Glutamatergic neuron (in vitro differentiated cells): ENCODE measurements around the gene DLX2. TPM values are rescaled to one million over a fixed set of nuclear protein-coding genes. Genes with fewer than 3 reads are reported as not detected.
A peak's percentile ranks its signal among the peaks of the same experiment; 100 is the strongest.

Experiments
- DNase-seq: peaks from one replicate; pipeline ENCODE4 v3.0.0; 2022
- H3K27ac Mint-ChIP-seq: one replicate; pipeline ENCODE4 v1.8.0; 2020; ENCODE audit warnings: mild to moderate bottlenecking, mixed read lengths, inconsistent platforms; ENCODE audit not compliant: unreplicated experiment
- H3K27me3 Mint-ChIP-seq: one replicate; pipeline ENCODE4 v1.8.0; 2020; ENCODE audit warnings: mild to moderate bottlenecking, moderate library complexity, mixed read lengths, inconsistent platforms; ENCODE audit not compliant: unreplicated experiment
- H3K36me3 Mint-ChIP-seq: one replicate; pipeline ENCODE4 v1.8.0; 2020; ENCODE audit warnings: mild to moderate bottlenecking, mixed read lengths, inconsistent platforms; ENCODE audit not compliant: unreplicated experiment
- H3K4me1 Mint-ChIP-seq: one replicate; pipeline ENCODE4 v1.8.0; 2020; ENCODE audit warnings: mild to moderate bottlenecking, low read depth, mixed read lengths, inconsistent platforms; ENCODE audit not compliant: unreplicated experiment
- H3K4me3 Mint-ChIP-seq: one replicate; pipeline ENCODE4 v1.8.0; 2020; ENCODE audit warnings: mild to moderate bottlenecking, mixed read lengths, inconsistent platforms; ENCODE audit not compliant: unreplicated experiment
- H3K9me3 Mint-ChIP-seq: one replicate; pipeline ENCODE4 v1.8.0; 2020; ENCODE audit warnings: mild to moderate bottlenecking, moderate library complexity, mixed read lengths, inconsistent platforms; ENCODE audit not compliant: unreplicated experiment
- total RNA-seq: library from RNA; stranded (reverse); fragmentation: NEBNext Ultra II Directional; extraction: Animal tissue kit (Norgen Biotek cat#: 25700); gene quantifications from one replicate; pipeline ENCODE4 v1.2.1, GENCODE V29; 2021; ENCODE audit not compliant: unreplicated experiment
- TF ChIP-seq, protein P1 (sequence below): fragments of 200-600 bp; sonication (generic); IDR thresholded peaks from one replicate; pipeline ENCODE4 v1.5.0; 2021; ENCODE audit not compliant: partially characterized antibody, unreplicated experiment

Gene DLX2
- total RNA-seq, 1 donor from 2014 or later = 1.4 TPM

DNA sequence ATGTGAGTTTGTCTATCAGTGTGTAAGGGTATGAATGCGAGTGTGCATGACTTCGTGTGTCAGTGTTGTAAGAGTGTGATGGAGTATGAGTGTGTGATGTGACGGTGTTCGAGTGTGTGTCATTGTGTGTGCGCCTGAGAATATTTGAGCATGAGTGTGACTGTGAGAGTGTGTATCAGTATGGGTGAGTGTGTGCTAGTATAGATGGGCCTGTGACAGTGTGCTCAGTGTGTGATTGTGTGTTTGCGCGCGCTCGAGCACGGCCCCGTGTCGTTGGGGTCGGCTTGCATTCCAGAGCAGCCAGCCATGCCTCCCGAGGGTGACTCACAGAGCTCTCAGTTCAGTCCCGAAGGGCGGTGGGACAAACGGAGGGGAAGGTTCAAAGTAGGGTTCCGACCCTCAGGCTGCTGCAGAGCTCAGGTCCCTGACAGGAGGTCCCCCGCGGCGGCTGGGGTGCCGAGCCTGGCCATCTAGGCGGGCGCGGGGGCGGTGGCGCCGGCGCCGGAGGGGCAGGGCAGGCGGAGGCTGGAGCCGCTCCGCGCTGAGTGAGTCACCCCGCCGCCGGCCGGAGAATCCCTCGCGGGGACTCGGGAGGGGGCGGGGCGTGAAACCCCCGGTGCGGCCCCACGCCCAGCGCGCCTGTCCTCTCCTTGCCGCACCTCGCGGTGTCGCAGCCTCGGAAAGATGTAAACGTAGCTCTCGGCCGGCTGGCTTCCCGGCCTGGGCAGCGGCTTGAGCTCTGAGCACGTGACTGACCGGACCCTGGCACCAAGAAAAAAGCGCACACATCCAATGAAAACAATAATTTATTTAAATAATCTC, 3.8 kb downstream of the DLX2 start:
- H3K27ac Mint-ChIP-seq = no peak overlapping the region
- DNase-seq = peak; percentile 58
- TF ChIP-seq, protein P1, sequence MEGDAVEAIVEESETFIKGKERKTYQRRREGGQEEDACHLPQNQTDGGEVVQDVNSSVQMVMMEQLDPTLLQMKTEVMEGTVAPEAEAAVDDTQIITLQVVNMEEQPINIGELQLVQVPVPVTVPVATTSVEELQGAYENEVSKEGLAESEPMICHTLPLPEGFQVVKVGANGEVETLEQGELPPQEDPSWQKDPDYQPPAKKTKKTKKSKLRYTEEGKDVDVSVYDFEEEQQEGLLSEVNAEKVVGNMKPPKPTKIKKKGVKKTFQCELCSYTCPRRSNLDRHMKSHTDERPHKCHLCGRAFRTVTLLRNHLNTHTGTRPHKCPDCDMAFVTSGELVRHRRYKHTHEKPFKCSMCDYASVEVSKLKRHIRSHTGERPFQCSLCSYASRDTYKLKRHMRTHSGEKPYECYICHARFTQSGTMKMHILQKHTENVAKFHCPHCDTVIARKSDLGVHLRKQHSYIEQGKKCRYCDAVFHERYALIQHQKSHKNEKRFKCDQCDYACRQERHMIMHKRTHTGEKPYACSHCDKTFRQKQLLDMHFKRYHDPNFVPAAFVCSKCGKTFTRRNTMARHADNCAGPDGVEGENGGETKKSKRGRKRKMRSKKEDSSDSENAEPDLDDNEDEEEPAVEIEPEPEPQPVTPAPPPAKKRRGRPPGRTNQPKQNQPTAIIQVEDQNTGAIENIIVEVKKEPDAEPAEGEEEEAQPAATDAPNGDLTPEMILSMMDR = no peak
- peaks cover 32% of the 10 kb centered on the region for H3K27me3 Mint-ChIP-seq
- peaks cover 18% of the 10 kb centered on the region for H3K4me1 Mint-ChIP-seq
- H3K4me3 Mint-ChIP-seq = peak overlapping the region; percentile 82
- H3K9me3 Mint-ChIP-seq = peaks cover 15% of the 10 kb centered on the region
- H3K36me3 Mint-ChIP-seq = no peaks in the 10 kb centered on the region

DNA sequence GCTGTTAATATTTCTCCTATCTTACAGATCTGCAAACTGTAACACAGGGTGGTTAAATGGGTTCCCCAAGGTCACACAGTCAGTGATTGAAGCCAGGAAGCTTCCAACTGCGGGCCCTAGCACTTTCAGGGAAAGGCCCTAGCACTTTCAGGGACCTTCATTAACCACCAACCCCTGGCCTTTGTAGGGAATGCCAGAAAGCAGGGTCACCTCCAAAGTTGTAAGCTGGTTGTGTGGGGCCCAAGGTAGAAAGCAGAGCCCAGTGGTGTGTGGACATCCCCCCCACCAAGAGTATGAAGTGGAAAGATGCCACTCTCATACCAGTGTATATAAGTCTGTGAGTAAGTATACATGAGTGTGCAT, 4.4 kb downstream of the DLX2 start:
- peaks cover 15% of the 10 kb centered on the region for H3K9me3 Mint-ChIP-seq
- H3K4me1 Mint-ChIP-seq = peaks cover 13% of the 10 kb centered on the region
- TF ChIP-seq, protein P1 = no peak
- no peak for DNase-seq
- peak overlapping the region; percentile 82 for H3K4me3 Mint-ChIP-seq
- H3K27me3 Mint-ChIP-seq = peaks cover 33% of the 10 kb centered on the region
- H3K36me3 Mint-ChIP-seq = no peaks in the 10 kb centered on the region
- H3K27ac Mint-ChIP-seq = no peak overlapping the region

DNA sequence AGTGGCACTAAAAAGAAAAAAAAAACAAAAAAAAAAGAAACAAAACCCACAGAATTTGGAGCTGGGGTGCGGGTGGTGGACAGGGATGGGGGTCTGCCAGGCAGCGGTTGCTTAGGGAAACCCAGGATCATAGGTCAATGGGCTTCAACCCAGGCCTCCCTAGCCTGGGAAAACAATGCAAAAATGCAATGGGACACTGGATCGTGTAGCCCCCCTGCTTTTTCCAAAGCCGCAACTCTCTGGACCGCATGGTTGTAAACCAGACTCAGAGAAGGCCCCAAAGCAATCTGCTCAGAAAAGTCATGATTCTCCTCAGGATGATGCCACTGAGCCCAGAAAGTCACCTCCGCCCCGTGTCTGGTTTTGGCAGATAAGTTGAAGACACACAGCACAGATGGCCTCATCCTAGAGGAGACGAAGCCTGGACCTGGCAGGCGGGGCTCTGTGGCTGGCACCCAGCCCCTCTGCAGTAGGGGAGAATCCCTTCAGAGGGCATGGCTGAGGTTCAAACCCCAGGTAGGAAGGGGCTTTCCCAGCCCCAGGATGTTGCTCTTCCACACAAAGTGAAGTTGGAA, 5.1 kb downstream of the DLX2 start:
- DNase-seq = no peak
- TF ChIP-seq, protein P1 = no peak
- Mint-ChIP-seq H3K4me1 (peaks cover 11% of the 10 kb centered on the region), H3K9me3 (peaks cover 14% of the 10 kb centered on the region), H3K27ac (no peak overlapping the region), H3K4me3 (no peak overlapping the region), H3K27me3 (peaks cover 35% of the 10 kb centered on the region), H3K36me3 (no peaks in the 10 kb centered on the region)

DNA sequence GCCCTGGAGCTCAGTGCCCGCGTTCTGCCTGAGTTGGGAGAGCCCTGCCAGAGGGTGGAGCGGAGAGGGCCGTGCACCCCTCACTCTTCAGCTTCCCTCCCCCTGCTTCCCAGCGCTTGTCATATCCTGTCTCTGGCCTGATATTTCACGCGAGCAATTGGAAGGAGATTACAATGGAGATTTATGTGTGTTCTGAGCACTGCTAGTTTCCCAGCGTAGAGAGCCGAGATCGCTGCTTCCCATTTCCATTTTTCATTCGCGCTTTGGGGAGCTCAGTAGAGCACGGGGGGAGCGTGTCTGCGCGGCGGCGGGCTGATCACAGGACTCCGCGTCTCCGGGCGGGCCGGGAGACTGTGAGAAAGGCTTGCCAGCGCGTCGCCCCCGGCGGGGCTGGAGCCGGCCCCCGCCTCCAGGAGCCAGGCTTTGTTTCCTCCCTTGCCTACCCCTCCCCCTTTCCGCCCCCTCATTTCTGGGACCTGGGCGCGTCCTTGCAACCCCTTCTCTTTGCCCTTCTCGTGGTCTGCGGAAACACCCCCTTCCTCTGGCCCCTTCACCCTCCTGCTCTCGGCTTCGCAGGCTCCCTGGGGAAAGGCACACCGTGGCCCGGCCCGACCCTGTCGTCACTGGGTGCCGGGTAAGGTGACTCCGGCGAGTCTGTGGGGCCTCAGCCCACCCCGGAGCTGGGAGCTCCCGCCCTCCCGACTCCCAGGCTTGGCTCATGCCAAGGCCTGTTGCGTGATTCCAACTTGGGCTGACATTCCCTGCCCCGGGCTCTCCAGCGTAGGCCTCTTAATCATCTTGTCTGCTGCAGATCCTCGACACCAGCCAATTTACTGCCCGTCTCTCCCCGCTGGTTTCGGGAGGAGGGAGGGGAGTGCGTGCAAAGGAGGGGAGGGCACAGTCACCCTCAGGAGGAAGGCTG, 5.8 kb downstream of the DLX2 start:
- Mint-ChIP-seq H3K4me1 (peaks cover 11% of the 10 kb centered on the region), H3K27ac (no peak overlapping the region), H3K4me3 (peak overlapping the region; percentile 79), H3K9me3 (peaks cover 17% of the 10 kb centered on the region), H3K27me3 (peaks cover 38% of the 10 kb centered on the region), H3K36me3 (no peaks in the 10 kb centered on the region)
- TF ChIP-seq, protein P1 = no peak
- peak; percentile 29 for DNase-seq
